Globus pallidus (tissue), 1 donor: ENCODE data around the gene LZTFL1.
A peak's percentile ranks its signal among the peaks of the same experiment; 100 is the strongest.

Experiments used
- DNase-seq: peaks from one replicate; pipeline ENCODE4 v3.0.0-alpha.2; 2015; ENCODE audit warnings: low spot score

LZTFL1 gene, protein sequence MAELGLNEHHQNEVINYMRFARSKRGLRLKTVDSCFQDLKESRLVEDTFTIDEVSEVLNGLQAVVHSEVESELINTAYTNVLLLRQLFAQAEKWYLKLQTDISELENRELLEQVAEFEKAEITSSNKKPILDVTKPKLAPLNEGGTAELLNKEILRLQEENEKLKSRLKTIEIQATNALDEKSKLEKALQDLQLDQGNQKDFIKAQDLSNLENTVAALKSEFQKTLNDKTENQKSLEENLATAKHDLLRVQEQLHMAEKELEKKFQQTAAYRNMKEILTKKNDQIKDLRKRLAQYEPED

DNA sequence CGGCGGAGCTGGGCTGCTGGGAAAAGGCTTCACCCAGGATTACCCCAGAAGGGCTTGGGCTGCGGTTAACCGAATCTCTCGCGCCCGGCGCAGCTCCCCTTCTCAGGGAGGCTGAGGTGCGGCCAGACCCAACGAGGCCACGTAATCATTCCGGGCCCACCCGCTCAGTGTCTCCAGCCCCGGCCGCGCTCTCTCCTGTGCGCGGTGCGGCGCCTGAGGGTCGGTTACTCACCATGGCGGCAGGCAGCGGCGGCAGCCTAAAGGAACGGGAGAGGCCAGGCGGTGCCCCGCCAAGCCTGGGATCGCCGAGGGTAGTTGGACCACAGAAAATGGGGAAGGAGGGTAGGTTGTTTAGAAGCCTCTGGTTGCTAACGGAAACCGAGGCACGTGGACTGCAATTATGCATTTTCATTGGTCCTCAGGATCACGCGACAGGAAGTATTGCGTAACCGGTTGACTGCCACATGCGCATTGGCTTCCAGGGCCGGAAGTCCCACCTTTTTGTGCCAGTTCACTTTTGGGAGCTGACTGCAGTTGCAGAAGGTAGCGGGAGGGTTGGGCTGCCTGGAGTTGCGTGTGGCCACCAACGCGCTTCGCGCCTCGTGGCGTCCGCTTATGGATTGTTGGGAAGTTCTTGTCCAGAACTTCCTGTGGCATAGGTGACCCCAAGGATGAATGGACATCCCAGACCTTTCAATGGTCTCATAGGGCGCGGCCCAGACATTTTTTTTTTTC is at the start of gene LZTFL1:
Gene LZTFL1 (minus strand): TSS at position 363 of the 735 bp plus-strand sequence. CDS start 128 bp downstream, at position 235.
- peak; percentile 91 for DNase-seq

DNA sequence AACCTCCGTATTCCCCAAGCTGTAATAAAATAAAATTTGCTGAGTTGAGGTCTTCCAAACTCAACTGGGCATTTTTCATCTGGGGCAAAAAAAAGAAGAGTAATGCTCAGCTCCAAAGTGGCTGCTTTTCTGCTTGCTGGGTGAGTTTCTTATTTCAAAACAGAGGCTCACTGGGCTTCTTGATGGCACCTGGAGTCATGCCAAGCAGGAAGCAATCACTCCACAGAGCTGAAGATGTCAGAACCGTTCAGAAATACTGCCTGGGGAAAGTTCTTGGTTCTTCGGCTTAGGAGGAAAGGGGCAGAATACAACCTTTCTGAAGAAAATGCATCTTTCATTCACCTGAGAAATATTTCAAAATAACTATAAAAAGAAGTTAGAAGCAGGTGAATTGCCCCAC is 48.5 kb upstream of the LZTFL1 start:
- peak; percentile 1 for DNase-seq

GRCh38 chr3:45889337-45889736 is 47.4 kb upstream of the LZTFL1 start:
- no peak for DNase-seq

DNA sequence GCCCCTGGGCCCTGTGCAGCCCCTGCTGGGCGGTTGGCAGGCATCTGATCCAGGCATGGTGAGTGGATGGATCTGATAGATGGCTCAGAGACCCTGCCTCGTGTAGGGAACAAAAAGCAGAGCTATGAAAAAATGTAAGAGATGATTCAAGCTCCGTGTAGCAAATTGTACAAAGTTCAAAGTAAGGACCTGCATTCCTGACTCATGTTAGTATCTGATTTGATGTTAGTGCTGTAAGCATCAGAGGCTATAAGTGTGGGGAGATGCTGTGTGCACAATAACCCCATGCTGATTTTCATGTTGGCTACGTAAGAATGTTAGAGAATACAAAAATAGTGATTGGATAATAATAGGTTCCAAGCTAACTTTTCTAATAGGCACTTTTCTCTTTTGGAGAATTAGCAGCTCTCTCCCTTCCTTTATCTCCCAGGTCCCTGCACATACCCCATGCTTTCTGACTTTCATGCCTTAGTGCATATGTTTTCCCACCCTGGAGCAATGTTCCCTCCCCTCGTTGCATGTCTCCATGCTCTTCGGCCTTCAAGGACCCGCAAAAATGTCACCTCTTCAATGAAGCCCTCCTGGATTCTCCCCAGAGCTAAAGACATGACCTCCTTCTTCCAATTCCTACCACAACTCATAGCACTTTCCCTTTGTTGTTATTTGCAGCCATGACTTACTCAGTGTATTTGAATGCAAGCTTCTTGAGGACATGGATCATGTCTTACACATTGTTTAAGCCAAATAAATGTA is 46.0 kb upstream of the LZTFL1 start:
- no peak for DNase-seq

DNA sequence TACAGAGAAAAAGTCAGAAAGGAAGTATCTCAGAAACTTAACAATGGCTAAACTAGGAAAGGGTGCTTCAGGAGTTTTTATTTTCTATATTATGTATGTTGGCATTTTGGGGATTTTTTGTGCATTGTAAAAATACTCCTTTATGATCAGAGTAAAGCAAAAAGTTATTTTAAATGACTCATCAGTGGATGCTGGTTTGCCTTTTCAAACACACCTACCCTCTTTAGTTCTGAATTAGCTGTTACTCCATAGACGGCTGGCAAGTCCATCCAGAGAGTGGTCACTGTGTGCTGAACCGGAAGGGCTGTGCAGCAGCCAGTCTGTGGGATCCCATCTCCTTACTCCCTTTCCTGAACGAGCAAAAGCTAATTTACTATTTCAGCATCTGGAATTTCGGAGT is 45.4 kb upstream of the LZTFL1 start:
- no peak for DNase-seq

DNA sequence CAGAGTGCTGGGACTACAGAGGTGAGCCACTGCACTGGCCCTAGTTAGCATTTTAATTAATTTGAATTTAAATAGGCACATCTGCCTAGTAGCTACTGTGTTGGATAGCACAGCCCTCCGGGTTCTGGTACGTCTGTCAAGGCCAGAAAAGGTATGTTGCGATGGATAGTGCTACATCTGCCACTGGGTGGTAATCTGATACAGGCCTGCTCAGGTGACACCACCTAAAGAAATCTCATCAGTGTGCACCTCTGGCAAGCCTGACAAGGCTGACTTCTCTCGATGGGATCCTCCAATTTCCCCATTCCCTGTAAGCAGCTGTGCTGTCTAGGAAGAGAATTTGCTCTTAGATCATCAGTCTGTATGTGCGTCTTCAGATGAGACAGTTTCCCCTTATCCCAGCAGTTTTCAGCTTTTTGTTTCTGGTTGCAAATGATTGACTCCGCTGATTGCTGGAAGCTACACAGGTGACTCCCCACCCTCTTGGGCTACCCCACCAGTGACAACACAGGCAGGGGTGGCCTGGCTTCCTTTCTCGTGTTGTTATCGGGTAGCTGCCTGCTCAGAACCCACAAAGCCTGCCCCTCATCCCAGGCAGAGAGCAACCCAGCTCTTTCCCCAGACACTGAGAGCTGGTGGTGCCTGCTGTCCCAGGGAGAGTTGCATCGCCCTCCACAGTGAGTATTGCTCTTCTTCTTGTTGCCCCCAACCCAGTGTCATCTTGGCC is 44.2 kb upstream of the LZTFL1 start, which contains the start of gene CCR9:
Gene CCR9 (plus strand): TSS at position 565 of the 727 bp plus-strand sequence. CDS start 8,391 bp downstream, outside the sequence.
- DNase-seq, result no peak

GRCh38 chr3:45884368-45885201 is 42.7 kb upstream of the LZTFL1 start:
- DNase-seq, result no peak

- DNase-seq, result no peak
These were observed 39.4 kb upstream of the LZTFL1 start for GRCh38 chr3:45881078-45882022.

DNA sequence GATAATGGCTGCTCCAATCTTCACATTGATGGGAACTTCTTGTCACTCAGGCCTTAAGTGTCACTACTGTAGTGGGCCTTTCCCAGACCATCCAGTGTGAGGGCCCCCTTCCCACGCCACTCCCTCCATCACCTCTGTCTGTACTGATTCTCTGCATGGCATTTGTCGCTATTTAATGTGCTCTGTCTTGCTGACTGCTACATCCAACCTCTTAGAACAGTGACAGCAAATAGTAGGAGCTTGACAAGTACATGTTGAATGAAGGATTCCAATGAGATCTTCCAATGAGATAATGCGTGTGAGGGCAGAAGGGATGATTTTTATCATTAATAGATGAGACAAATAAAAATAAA is 38.8 kb upstream of the LZTFL1 start:
- DNase-seq, result no peak

DNA sequence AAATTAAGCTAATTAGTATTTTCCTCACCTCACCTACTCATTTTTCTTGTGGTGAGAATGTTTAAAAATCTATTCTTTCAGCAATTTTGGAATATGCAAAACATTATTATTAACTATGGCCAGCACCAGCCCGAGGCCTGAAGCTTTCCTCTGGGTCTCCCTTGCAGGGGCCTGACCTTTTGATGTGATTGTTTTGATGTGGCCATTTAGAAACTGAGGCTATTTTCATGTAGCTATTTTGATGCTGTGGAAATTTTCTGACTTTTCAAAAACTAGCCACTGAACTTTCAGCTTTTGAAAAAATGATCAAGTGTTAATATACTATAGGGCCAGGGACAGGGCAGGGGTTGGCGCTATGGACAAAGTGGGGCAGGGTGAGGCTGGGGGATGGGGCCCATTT is 36.2 kb upstream of the LZTFL1 start:
- no peak for DNase-seq

- no peak for DNase-seq
These were observed 32.9 kb upstream of the LZTFL1 start for GRCh38 chr3:45874677-45875346.

DNA sequence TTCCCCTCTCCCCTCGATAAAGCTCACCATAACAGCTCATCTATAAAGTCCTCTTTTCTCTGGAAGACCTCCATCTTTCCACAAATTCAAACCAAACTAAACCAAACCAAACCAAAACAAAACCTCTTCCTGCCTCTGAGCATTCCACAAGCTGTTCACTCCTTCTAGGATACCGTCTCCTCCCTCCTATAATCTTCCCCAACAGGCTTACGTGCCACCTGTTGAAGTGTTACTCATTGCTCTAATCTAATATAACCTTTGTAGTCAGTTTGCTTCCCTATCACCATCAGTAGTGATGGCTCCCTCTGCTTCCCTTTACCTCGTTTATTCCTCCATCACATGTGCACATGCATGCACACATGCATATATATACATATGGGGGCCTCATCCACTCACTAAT is 31.7 kb upstream of the LZTFL1 start:
- DNase-seq, result no peak

DNA sequence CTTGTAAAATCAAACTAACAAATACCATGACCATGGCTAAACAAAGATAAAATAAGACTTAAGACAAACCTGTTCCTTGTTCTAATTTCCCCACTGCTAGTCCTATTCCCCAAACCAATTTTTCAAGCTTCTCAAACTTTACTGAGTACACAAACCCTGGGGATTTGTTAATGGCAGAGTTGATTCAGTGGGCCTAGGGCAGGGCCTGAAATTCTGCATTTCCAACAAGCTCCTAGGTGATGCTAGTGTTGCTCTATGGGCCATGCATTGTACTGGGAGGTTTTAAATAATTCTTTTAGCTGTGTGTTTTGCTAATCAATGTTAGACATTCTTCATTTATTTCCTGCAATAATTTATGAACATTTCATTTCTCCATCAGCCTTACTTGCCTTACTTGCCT is 31.1 kb upstream of the LZTFL1 start:
- no peak for DNase-seq

DNA sequence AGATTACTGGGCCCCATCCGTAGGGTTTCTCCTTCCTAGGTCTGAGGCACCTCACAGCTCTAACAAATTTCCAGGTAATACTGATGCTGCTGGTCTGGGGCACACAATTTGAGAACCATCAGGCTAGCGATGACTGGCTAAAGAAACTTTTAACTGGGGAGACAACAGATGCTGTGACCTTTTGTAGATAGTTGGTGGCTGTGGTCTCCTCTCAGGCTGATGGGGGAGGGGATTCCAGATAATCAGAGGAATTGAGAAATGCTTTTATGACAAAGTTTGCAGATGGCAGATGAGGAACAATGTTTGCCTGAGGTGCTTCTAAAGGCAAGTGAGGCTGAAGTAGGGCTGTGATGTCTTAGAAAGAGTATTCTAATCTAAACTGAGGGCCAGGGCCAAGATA is 30.6 kb upstream of the LZTFL1 start:
- no peak for DNase-seq

DNA sequence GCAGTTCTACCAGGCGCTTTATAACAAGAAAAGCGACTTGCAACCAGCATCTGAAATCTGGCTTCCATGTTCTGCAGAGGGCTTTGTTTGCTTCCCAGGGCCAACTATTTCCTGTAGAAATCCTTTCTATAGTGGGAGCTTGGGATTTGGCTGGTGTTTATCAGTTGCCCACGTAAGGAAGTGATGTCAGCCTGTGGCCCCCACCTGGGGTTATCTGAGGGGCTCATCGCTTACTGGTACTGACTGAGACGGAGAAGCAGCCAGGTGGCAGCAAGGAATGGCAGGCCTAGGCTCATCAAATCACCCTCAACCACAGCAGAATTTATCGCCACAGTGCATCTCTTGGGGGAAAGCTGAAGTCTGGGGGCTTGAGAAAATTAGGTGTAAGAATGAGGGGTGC is 29.9 kb upstream of the LZTFL1 start:
- no peak for DNase-seq

DNA sequence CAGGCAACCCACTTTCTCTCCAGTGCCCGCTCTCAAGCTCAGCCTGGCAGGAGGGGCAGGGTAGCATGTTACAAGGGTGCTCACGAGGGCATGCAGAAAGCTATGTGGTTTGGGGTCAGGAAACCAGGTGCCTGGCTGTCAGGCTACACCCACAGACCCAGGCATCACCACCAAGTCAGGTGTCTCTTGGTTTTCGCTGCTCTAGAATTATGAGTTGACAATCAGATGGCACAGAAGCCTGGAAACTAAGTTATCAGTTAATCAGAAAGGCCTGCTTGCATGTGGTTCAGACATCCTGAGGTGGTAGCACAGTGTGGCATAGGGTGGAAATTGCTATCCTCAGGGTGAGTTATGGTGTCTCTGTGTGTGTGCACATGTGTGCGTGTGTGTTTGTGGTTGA is 28.2 kb upstream of the LZTFL1 start:
- DNase-seq, result no peak

DNA sequence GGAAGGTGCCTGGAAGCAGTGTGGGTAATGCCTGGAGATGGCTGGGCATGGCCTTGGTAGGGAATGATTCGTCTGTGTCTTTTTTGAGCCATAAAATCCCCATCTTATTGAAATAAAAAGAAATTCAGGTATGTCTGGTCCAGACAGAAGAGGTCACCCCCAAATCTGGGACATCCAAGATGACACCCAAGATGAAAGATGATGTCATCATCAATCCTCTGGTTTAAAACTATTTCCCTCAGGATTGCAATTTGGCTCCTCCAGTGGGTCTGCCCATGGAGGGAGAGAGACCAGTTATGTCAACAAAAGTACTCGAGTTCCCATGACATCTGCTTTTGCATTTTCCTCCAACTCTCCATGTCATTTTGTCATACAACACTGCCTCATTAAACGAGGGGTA is 27.7 kb upstream of the LZTFL1 start:
- no peak for DNase-seq

- DNase-seq, result no peak
These were observed 26.7 kb upstream of the LZTFL1 start for GRCh38 chr3:45868650-45869049.

DNA sequence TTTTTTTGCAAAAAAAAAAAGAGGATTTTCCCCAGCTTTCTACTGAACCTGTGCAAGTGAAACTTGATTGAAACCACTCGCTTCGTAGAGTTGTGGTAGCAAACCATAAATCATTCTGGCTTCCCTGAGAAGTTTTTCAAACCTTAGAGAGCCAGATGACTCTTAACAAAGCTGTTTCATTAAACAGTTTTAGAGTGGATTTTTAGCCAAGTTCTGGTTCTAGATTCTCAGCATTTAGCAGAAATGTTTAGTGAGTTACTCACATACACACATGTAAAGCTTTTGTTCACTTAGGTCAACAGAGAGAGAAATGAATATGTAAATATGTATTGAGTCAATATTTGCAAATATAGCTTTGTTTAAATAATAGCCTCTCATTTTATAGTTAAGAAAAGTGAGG is 26.3 kb upstream of the LZTFL1 start:
- no peak for DNase-seq

GRCh38 chr3:45865563-45865962 is 23.6 kb upstream of the LZTFL1 start:
- DNase-seq, result no peak
